Measurements from ENCODE around the gene IGSF21. TPM values are rescaled to one million over a fixed set of nuclear protein-coding genes. Genes with fewer than 3 reads are reported as not detected.

IGSF21 gene
- total and polyA plus RNA-seq, 2 donors (not counting 1 experiment from before 2014, with no cell fraction given): not detected

GRCh38 chr1:18411820-18412641 is 304.4 kb downstream of the IGSF21 start:
- Mint-ChIP-seq H3K4me1 (no peaks in the 10 kb centered on the region), H3K9me3 (ENCODE audit: insufficient read depth) (peaks cover 8% of the 10 kb centered on the region), H3K4me3 (no peak overlapping the region), H3K27me3 (peaks cover 10% of the 10 kb centered on the region), H3K27ac (no peak overlapping the region)
- no peak for TF ChIP-seq CTCF (IDR thresholded peaks at IDR 0.05)
- TF ChIP-seq EZH2 (IDR thresholded peaks at IDR 0.05; ENCODE audit: borderline replicate concordance, insufficient read depth, low read depth, low read length, poor library complexity, severe bottlenecking): no peak
- no peaks in the 10 kb centered on the region for H3K36me3 ChIP-seq (replicated peaks in 1 of 2; ENCODE audit: control extremely low read depth in 1 of 2, control insufficient read depth in 1 of 2, extremely low read depth in 1 of 2, insufficient read depth in 2 of 2, low read length in 1 of 2)
- H3K27ac ChIP-seq (ENCODE audit: low read length in 2 of 2): no peak overlapping the region
- H3K79me2 ChIP-seq (ENCODE audit: control insufficient read depth, insufficient read depth, low read length): no peaks in the 10 kb centered on the region
- ATAC-seq (ENCODE audit: low read depth): no peak
- no peak overlapping the region for H3K4me2 ChIP-seq (replicated peaks; ENCODE audit: low read depth, low read length, poor library complexity, severe bottlenecking)
- 85% methylated on average over 5 of the region's 8 CpGs for WGBS (ENCODE audit: insufficient coverage)
- H4K20me1 ChIP-seq (ENCODE audit: control insufficient read depth, insufficient read depth, low read length, poor library complexity, severe bottlenecking): no peaks in the 10 kb centered on the region
- CTCF ChIA-PET: no interaction called here
- intact Hi-C loops (cut with micrococcal nuclease): no loop called here
- H3K4me1 ChIP-seq (ENCODE audit: control insufficient read depth in 2 of 2, insufficient read depth in 2 of 2, low read length in 2 of 2): no peaks in the 10 kb centered on the region
- no peak for DNase-seq
- H3K27me3 ChIP-seq (replicated peaks in 1 of 4; ENCODE audit: control extremely low read depth in 1 of 4, control insufficient read depth in 3 of 4, insufficient read depth in 4 of 4, low read length in 3 of 4): no peaks in the 10 kb centered on the region
- POLR2A ChIA-PET: no interaction called here
- no peak overlapping the region for H3K9ac ChIP-seq (ENCODE audit: low read length)
- no peak overlapping the region for H3K4me3 ChIP-seq (ENCODE audit: control extremely low read depth in 1 of 5, extremely low read depth in 1 of 5, insufficient read depth in 1 of 5, low read depth in 2 of 5, low read length in 4 of 5)
- H3K9me3 ChIP-seq (ENCODE audit: control extremely low read depth in 1 of 3, control insufficient read depth in 2 of 3, insufficient read depth in 1 of 3, low read length in 2 of 3): peaks cover 0 to 23% (median 8%) of the 10 kb centered on the region in 3 donors
- no peak overlapping the region for H2AFZ ChIP-seq (ENCODE audit: insufficient read depth, low read depth, low read length, poor library complexity, severe bottlenecking)

GRCh38 chr1:18412882-18413353 is 305.3 kb downstream of the IGSF21 start:
- TF ChIP-seq CTCF (IDR thresholded peaks at IDR 0.05): no peak
- no peak for TF ChIP-seq EZH2 (IDR thresholded peaks at IDR 0.05; ENCODE audit: borderline replicate concordance, insufficient read depth, low read depth, low read length, poor library complexity, severe bottlenecking)
- Histone ChIP-seq H3K27ac (ENCODE audit: low read length in 2 of 2) (no peak overlapping the region), H4K20me1 (ENCODE audit: control insufficient read depth, insufficient read depth, low read length, poor library complexity, severe bottlenecking) (no peaks in the 10 kb centered on the region), H3K4me2 (replicated peaks; ENCODE audit: low read depth, low read length, poor library complexity, severe bottlenecking) (no peak overlapping the region), H3K9me3 (ENCODE audit: control extremely low read depth in 1 of 3, control insufficient read depth in 2 of 3, insufficient read depth in 1 of 3, low read length in 2 of 3) (peaks cover 0 to 23% (median 8%) of the 10 kb centered on the region in 3 donors), H3K4me3 (ENCODE audit: control extremely low read depth in 1 of 5, extremely low read depth in 1 of 5, insufficient read depth in 1 of 5, low read depth in 2 of 5, low read length in 4 of 5) (no peak overlapping the region), H3K27me3 (replicated peaks in 1 of 4; ENCODE audit: control extremely low read depth in 1 of 4, control insufficient read depth in 3 of 4, insufficient read depth in 4 of 4, low read length in 3 of 4) (no peaks in the 10 kb centered on the region), H3K4me1 (ENCODE audit: control insufficient read depth in 2 of 2, insufficient read depth in 2 of 2, low read length in 2 of 2) (no peaks in the 10 kb centered on the region), H3K79me2 (ENCODE audit: control insufficient read depth, insufficient read depth, low read length) (no peaks in the 10 kb centered on the region), H2AFZ (ENCODE audit: insufficient read depth, low read depth, low read length, poor library complexity, severe bottlenecking) (no peak overlapping the region), H3K36me3 (replicated peaks in 1 of 2; ENCODE audit: control extremely low read depth in 1 of 2, control insufficient read depth in 1 of 2, extremely low read depth in 1 of 2, insufficient read depth in 2 of 2, low read length in 1 of 2) (no peaks in the 10 kb centered on the region), H3K9ac (ENCODE audit: low read length) (no peak overlapping the region)
- 79% methylated on average over 4 of the region's 4 CpGs for WGBS (ENCODE audit: insufficient coverage)
- intact Hi-C loops (cut with micrococcal nuclease): no loop called here
- Mint-ChIP-seq H3K4me1 (no peaks in the 10 kb centered on the region), H3K4me3 (no peak overlapping the region), H3K27me3 (peaks cover 10% of the 10 kb centered on the region), H3K27ac (no peak overlapping the region), H3K9me3 (ENCODE audit: insufficient read depth) (peaks cover 8% of the 10 kb centered on the region)
- ChIA-PET CTCF (no interaction called here), POLR2A (no interaction called here)
- ATAC-seq (ENCODE audit: low read depth) (no peak), DNase-seq (no peak)
